ENCODE data around the gene KAT5.
A peak's percentile ranks its signal among the peaks of the same experiment; 100 is the strongest.

DNA sequence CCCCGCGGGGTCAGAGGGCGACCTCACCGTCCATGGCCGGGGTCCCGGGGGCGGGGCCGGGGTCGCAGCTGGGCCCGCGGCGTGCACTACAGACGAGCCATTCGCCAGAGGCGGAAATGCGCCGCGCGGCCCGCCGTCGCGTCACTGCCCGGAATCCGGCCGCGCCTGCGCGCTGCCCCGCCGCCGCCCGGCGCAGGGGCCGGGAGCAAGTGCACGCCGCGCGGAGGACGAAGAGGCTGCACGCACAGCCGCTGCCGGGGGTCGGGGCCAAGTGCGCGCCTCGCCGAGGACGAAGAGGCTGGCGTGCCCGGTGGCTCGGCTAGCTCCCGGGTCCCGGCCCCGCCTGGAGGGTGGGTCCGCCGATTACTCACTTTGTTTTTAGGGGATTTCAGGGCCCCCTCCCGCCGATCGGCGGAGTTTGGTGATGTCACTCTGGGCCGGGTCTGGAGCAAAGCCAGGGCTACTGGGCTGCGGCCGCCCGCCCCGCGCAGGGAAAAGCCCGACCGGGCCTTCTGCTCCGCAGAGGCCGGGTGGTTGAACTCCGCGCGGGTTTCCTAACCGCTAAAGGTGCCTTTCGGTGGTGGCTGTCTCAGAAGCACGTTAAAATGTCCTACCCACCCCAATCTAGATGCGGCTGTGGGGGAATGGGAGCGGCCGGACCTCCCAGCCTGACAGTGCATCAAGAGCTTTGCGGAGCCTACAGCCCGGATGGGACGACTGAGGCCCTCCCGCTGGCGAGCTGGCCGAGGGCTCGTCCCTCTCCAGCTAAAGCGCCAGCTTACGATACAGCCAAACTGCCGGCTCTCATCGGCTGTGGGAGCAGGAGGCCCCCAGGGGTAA, 49.0 kb upstream of the KAT5 start, which contains the start of gene RELA:
- TF ChIP-seq POLR2A (IDR thresholded peaks at IDR 0.05) (peak; percentile 92), POLR2AphosphoS5 (IDR thresholded peaks at IDR 0.05) (peak; percentile 73 to 84 (median 75)), EP300 (IDR thresholded peaks at IDR 0.05; ENCODE audit: low read depth) (peak; percentile 8)

All from transverse colon (tissue), 3 donors.